Spleen (tissue), 11 donors: Measurements from ENCODE around the gene SDHC. TPM values are rescaled to one million over a fixed set of nuclear protein-coding genes. Genes with fewer than 3 reads are reported as not detected.
A peak's percentile ranks its signal among the peaks of the same experiment; 100 is the strongest.

ENCODE experiments used
- DNase-seq: peaks from one replicate; pipeline ENCODE4 v3.0.0-alpha.2; 2020
- H3K27ac ChIP-seq, 8 donors: fragments of 200-600 bp; sonication (generic) in 7 of 8; 1 replicate in 4 of 8; 2 replicates in 4 of 8; pipeline versions ENCODE4 v1.5.0 to v1.8.0; 2016 to 2021; ENCODE audit warnings: inconsistent platforms in 4 of 8, mild to moderate bottlenecking in 4 of 8, moderate library complexity in 1 of 8
- H3K27me3 ChIP-seq, 7 donors: fragments of 200-600 bp; sonication (generic) in 6 of 7; replicated peaks in 1 of 7; 1 replicate in 4 of 7; 2 replicates in 3 of 7; pipeline versions ENCODE4 v1.5.0 to v1.8.0; 2016 to 2021; ENCODE audit warnings: inconsistent platforms in 3 of 7, mild to moderate bottlenecking in 1 of 7
- H3K36me3 ChIP-seq, 6 donors: fragments of 200-600 bp; sonication (generic) in 5 of 6; 1 replicate in 4 of 6; 2 replicates in 2 of 6; pipeline versions ENCODE4 v1.5.0 to v1.8.0; 2016 to 2021; ENCODE audit warnings: inconsistent platforms in 2 of 6
- H3K4me1 ChIP-seq, 6 donors: fragments of 200-600 bp; sonication (generic) in 5 of 6; 1 replicate in 3 of 6; 2 replicates in 3 of 6; pipeline versions ENCODE4 v1.5.0 to v1.8.0; 2016 to 2021; ENCODE audit warnings: inconsistent platforms in 3 of 6
- H3K4me3 ChIP-seq, 8 donors: fragments of 200-600 bp; sonication (generic) in 7 of 8; 1 replicate in 4 of 8; 2 replicates in 4 of 8; pipeline versions ENCODE4 v1.5.0 to v1.8.0; 2016 to 2021; ENCODE audit warnings: inconsistent platforms in 4 of 8, mild to moderate bottlenecking in 4 of 8, moderate library complexity in 2 of 8
- H3K9me3 ChIP-seq, 8 donors: fragments of 200-600 bp; sonication (generic) in 7 of 8; 1 replicate in 4 of 8; 2 replicates in 4 of 8; pipeline versions ENCODE4 v1.5.0 to v1.8.0; 2016 to 2021; ENCODE audit warnings: inconsistent platforms in 4 of 8
- CTCF ChIP-seq, 11 experiments: fragments of 200-600 bp in 7 of 11; fragments of 450-650 bp in 4 of 11; sonication (generic) in 4 of 11; IDR thresholded peaks in 8 of 11; conservative IDR thresholded peaks in 3 of 11; 1 replicate in 7 of 11; 2 replicates in 4 of 11; pipeline versions ENCODE4 v1.4.0 to v1.8.0; 2016 to 2021; ENCODE audit warnings: antibody characterized with exemption in 11 of 11, inconsistent platforms in 4 of 11, mild to moderate bottlenecking in 1 of 11
- POLR2A ChIP-seq, 3 donors: fragments of 450-650 bp; IDR thresholded peaks; one replicate each; pipeline ENCODE4 v1.5.1; 2017; ENCODE audit warnings: antibody characterized with exemption in 3 of 3, mild to moderate bottlenecking in 1 of 3
- POLR2AphosphoS5 ChIP-seq, 3 donors: sonication (generic); formaldehyde crosslinking; IDR thresholded peaks; one replicate each; pipeline ENCODE4 v1.5.1; 2017; ENCODE audit warnings: antibody characterized with exemption in 3 of 3
- WGBS, 5 donors: extraction: QIAGEN DNeasy Blood & Tissue Kit in 3 of 5; methylation state at CpG; one replicate each; pipeline versions ENCODE4 v1.1.5 to v1.1.7; 2013 to 2018; 5-methylcytosine and 5-hydroxymethylcytosine counted together
- intact Hi-C: fragments of 100-400 bp; cut with DNase I; formaldehyde crosslinking; loops from one replicate; pipeline ENCODE4 v1.15.0; 2023; ENCODE audit warnings: low total_unique reads
- polyA plus RNA-seq, 3 donors: library from polyadenylated mRNA; stranded (reverse); fragments of 200-250 nt; gene quantifications; one replicate each; pipeline ENCODE4 v1.2.1, GENCODE V29; 2013
- total RNA-seq, 7 donors: library from RNA; depleted of rRNA in 3 of 7; stranded (reverse); fragments of >200 nt in 3 of 7; fragmentation: NEBNext Ultra II Directional in 4 of 7; extraction: Animal tissue kit (Norgen Biotek cat#: 25700) in 4 of 7; gene quantifications; one replicate each; pipeline versions ENCODE4 v1.1.0 to v1.2.1, GENCODE V29; 2016 to 2021
- donor health status: healthy with polysubstance abuse.
- donor health status: DM: no; HTN: no; CAD: no; lungs with moderate emphysema.
- donor health status: DM: no; HTN: no; CAD: no.
- donor health status: Bipolar disorder and iron deficiency.
- donor health status: healthy.
- donor health status: DM: no; HTN: no; CAD: no.
- donor health status: DM: yes; HTN: yes; CAD: no.

SDHC gene
- total and polyA plus RNA-seq, 10 donors: 57.0 to 170 (median 133) TPM

- intact Hi-C loops: no loop called here
- Histone ChIP-seq H3K4me1 (peaks cover 17 to 56% (median 38%) of the 10 kb centered on the region in 6 donors), H3K27me3 (no peaks in the 10 kb centered on the region), H3K9me3 (no peaks in the 10 kb centered on the region), H3K36me3 (peaks cover 0 to 19% (median 0%) of the 10 kb centered on the region in 6 donors), H3K4me3 (no peak overlapping the region), H3K27ac (no peak overlapping the region)
- WGBS, 5 donors: 88 to 93% (median 90%) methylated on average over 4 of the region's 4 CpGs
- DNase-seq: no peak
- TF ChIP-seq POLR2AphosphoS5 (IDR thresholded peaks at IDR 0.05) (no peak), CTCF (IDR thresholded peaks at IDR 0.05 in 8 of 11, conservative IDR thresholded peaks at IDR 0.05 in 3 of 11) (no peak), POLR2A (IDR thresholded peaks at IDR 0.05) (no peak)
Measured at GRCh38 chr1:161300478-161300877, 13.7 kb upstream of the SDHC start.

GRCh38 chr1:161304927-161305866 is 9.0 kb upstream of the SDHC start:
- H3K4me1 ChIP-seq: peaks cover 18 to 64% (median 47%) of the 10 kb centered on the region in 6 donors
- H3K27ac ChIP-seq: peak overlapping the region; percentile 64 to 96 (median 84)
- intact Hi-C loops: no loop called here
- H3K36me3 ChIP-seq: peaks cover 0 to 19% (median 0%) of the 10 kb centered on the region in 6 donors
- no peaks in the 10 kb centered on the region for H3K27me3 ChIP-seq
- peak overlapping the region; percentile 65 to 87 (median 68) for H3K4me3 ChIP-seq
- no peak for DNase-seq
- no peak for TF ChIP-seq CTCF (IDR thresholded peaks at IDR 0.05 in 8 of 11, conservative IDR thresholded peaks at IDR 0.05 in 3 of 11)
- TF ChIP-seq POLR2A (IDR thresholded peaks at IDR 0.05): no peak
- no peak for TF ChIP-seq POLR2AphosphoS5 (IDR thresholded peaks at IDR 0.05)
- 5 to 11% (median 8%) methylated on average over 11 to 17 of the region's 17 CpGs for WGBS, 5 donors
- no peaks in the 10 kb centered on the region for H3K9me3 ChIP-seq

- Histone ChIP-seq H3K27me3 (no peaks in the 10 kb centered on the region), H3K4me3 (peak overlapping the region; percentile 65 to 87 (median 68)), H3K9me3 (no peaks in the 10 kb centered on the region), H3K27ac (peak overlapping the region; percentile 64 to 96 (median 84)), H3K4me1 (peaks cover 18 to 64% (median 47%) of the 10 kb centered on the region in 6 donors), H3K36me3 (peaks cover 0 to 13% (median 0%) of the 10 kb centered on the region in 6 donors)
- intact Hi-C loops: no loop called here
- DNase-seq: peak; percentile 98
- 0 to 2% (median 1%) methylated on average over 23 to 31 of the region's 31 CpGs for WGBS, 5 donors
- TF ChIP-seq POLR2AphosphoS5 (IDR thresholded peaks at IDR 0.05) (peak; percentile 89 to 97 (median 95)), POLR2A (IDR thresholded peaks at IDR 0.05) (peak in 2 of 3 donors; percentile 64 to 71), CTCF (IDR thresholded peaks at IDR 0.05 in 8 of 11, conservative IDR thresholded peaks at IDR 0.05 in 3 of 11) (peak in 9 of 11 experiments; percentile 7 to 57 (median 46))
Measured at GRCh38 chr1:161305867-161306519, 8.2 kb upstream of the SDHC start.
